Measurements from ENCODE around the gene ADAM12.
A peak's percentile ranks its signal among the peaks of the same experiment; 100 is the strongest.

Gene ADAM12

DNA sequence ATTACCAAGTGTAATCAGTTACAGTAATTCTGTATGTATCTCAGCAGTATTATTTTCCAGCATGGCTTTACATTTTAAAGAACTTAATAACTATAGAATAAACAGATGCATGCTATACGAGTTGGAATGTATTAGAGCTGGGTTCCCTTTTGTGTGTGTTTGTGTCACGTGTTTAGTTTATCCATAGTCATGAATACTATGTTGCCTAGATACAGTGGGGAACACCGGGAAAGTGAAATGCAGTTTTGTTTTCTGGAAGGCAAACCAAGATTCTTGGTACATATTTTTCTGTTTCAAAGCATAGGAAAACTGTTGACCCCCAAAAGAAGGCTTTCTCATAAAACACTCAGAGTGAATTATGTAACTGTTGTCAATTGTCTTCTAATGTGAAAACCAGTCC lies 372.9 kb downstream of the ADAM12 start:
- H3K4me3 ChIP-seq (ENCODE audit: control insufficient read depth, low read depth, low read length), result no peak overlapping the region
- TF ChIP-seq CTCF (conservative IDR thresholded peaks at IDR 0.05; ENCODE audit: control insufficient read depth, insufficient read depth, low read depth, low read length), result no peak
- DNase-seq (ENCODE audit: low read depth), result no peak

DNA sequence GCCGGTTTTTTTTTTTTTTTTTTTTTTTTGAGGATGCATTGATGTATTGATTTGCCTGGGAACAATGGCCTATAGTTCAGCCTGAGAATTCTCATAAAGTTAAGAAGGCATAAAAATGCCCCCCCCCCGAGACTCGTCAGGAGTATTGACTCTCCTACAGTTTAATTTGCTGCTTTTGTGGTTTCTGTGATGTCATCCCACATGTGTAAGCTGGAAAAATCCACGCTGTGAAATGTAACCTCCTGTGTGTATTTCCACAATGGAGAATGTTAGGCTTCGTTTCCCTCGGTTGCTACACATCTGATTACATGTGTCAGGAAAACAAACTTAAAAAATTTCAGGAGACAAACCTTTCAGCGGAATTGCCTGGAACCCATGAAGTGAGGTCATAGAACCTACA lies 374.0 kb downstream of the ADAM12 start:
- peak; percentile 85 for DNase-seq (ENCODE audit: low read depth)
- TF ChIP-seq CTCF (conservative IDR thresholded peaks at IDR 0.05; ENCODE audit: control insufficient read depth, insufficient read depth, low read depth, low read length), result no peak

GRCh38 chr10:126013489-126014281 lies 374.6 kb downstream of the ADAM12 start:
- DNase-seq (ENCODE audit: low read depth), result peak; percentile 92
- H3K4me3 ChIP-seq (ENCODE audit: control insufficient read depth, low read depth, low read length), result no peak overlapping the region
- TF ChIP-seq CTCF (conservative IDR thresholded peaks at IDR 0.05; ENCODE audit: control insufficient read depth, insufficient read depth, low read depth, low read length), result no peak

More for the DNA sequence above, 374.0 kb downstream of the ADAM12 start:
- H3K4me3 ChIP-seq (ENCODE audit: control insufficient read depth, low read depth, low read length), result no peak overlapping the region

DNA sequence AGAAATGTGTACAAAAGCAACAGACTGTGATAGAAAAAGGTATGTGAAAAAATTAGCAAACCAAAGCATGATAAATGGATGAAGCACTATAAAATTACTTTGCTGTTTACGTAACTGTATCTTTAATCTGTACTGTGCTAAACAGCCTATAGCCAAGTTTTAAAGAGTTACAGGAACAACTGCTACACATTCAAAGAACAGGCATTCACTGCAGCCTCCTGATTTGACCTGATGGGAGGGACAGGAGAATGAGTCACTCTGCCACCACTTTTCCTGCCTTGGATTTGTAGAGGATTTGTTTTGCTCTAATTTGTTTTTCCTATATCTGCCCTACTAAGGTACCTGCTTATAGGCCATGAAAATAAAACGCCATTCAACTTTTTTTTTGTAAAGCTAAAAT lies 375.8 kb downstream of the ADAM12 start:
- peak; percentile 54 for DNase-seq (ENCODE audit: low read depth)
- TF ChIP-seq CTCF (conservative IDR thresholded peaks at IDR 0.05; ENCODE audit: control insufficient read depth, insufficient read depth, low read depth, low read length), result no peak
- no peak overlapping the region for H3K4me3 ChIP-seq (ENCODE audit: control insufficient read depth, low read depth, low read length)

DNA sequence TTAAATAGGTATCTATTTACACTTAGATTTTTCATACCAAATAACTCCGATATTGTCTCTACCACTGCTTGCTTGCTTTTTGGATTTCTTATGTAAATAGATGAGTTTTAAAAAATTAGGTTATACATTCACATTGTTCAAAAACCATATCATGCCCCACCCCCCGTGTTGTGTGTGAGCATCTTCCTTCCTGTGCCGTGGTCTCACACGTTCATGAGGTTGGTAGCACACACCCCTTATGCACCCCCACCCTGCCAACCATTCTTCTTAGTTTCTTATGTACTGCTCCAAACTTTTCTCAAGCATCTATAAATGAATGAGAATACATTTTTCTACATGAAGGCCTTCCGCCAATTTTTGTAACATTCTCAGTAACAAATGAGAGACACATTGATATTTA lies 376.3 kb downstream of the ADAM12 start:
- no peak for DNase-seq (ENCODE audit: low read depth)
- no peak for TF ChIP-seq CTCF (conservative IDR thresholded peaks at IDR 0.05; ENCODE audit: control insufficient read depth, insufficient read depth, low read depth, low read length)
- H3K4me3 ChIP-seq (ENCODE audit: control insufficient read depth, low read depth, low read length), result no peak overlapping the region

DNA sequence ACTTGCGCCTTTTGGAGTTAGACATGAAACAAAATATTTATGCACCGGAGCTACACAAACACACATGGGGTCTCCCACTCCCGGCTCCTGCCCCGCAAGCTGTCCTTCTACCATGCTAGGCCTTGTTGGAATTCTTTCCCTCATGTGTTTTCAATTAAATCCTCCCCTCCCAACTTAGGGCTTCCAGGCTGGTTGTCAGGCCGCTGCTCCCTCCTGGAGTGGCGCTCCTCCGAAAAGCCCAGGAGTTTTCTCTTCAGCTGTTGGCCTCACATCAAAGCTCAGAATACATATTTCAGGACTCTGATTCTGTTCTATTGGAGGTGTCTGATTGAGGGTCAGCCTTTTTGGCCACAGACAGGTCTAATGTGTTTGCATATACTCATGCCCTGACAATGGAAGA lies 378.6 kb downstream of the ADAM12 start:
- TF ChIP-seq CTCF (conservative IDR thresholded peaks at IDR 0.05; ENCODE audit: control insufficient read depth, insufficient read depth, low read depth, low read length), result no peak
- DNase-seq (ENCODE audit: low read depth), result no peak
- H3K4me3 ChIP-seq (ENCODE audit: control insufficient read depth, low read depth, low read length), result no peak overlapping the region

Measured in fibroblast of mammary gland (primary cell).